Astrocyte of the cerebellum (primary cell): ENCODE data around the gene ECM2.

Experiments used
- DNase-seq: peaks from one replicate; pipeline ENCODE4 v3.0.0-alpha.2; 2011; ENCODE audit warnings: low read depth
- H3K4me3 ChIP-seq: 2 replicates; pipeline ENCODE4 v1.5.1; 2011; ENCODE audit warnings: mild to moderate bottlenecking, low read depth, low read length, moderate library complexity
- in situ Hi-C: cut with HindIII; loops from 2 replicates; pipeline ENCODE4 v1.10.0; 2017; ENCODE audit warnings: low sequenced_read_pairs
- TF ChIP-seq, protein P1 (sequence below): IDR thresholded peaks from 2 replicates; pipeline ENCODE4 v1.5.1; 2012; ENCODE audit warnings: low read length, low read depth, moderate library complexity, mild to moderate bottlenecking; ENCODE audit errors: missing control alignments

The ECM2 gene

DNA sequence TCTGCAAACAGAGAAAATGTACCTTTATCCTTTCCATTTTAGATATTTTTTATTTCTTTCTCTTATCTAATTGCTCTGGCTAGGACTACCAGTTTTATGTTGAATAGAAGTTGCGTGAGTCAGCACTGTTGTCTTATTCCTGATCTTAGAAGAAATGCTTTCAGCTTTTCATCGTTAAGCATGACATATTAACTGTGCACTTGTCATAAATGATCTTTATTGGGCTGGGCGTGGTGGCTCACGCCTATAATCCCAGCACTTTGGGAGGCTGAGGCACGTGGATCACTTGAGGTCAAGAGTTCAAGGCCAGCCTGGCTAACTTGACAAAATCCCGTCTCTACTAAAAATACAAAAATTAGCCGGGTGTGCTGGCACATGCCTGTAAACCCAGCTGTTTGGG, 8.2 kb upstream of the ECM2 start:
- TF ChIP-seq, protein P1, sequence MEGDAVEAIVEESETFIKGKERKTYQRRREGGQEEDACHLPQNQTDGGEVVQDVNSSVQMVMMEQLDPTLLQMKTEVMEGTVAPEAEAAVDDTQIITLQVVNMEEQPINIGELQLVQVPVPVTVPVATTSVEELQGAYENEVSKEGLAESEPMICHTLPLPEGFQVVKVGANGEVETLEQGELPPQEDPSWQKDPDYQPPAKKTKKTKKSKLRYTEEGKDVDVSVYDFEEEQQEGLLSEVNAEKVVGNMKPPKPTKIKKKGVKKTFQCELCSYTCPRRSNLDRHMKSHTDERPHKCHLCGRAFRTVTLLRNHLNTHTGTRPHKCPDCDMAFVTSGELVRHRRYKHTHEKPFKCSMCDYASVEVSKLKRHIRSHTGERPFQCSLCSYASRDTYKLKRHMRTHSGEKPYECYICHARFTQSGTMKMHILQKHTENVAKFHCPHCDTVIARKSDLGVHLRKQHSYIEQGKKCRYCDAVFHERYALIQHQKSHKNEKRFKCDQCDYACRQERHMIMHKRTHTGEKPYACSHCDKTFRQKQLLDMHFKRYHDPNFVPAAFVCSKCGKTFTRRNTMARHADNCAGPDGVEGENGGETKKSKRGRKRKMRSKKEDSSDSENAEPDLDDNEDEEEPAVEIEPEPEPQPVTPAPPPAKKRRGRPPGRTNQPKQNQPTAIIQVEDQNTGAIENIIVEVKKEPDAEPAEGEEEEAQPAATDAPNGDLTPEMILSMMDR = no peak
- H3K4me3 ChIP-seq = no peak overlapping the region

GRCh38 chr9:92538541-92538940, 2.8 kb upstream of the ECM2 start:
- DNase-seq = peak; percentile 57
- no peak overlapping the region for H3K4me3 ChIP-seq
- TF ChIP-seq, protein P1 = no peak
- in situ Hi-C loops = no loop called here

More for the DNA sequence above, 8.2 kb upstream of the ECM2 start:
- no peak for DNase-seq
- in situ Hi-C loops = no loop called here

GRCh38 chr9:92534674-92535073, 1.1 kb downstream of the ECM2 start:
- in situ Hi-C loops = no loop called here
- no peak for DNase-seq
- TF ChIP-seq, protein P1 = no peak
- H3K4me3 ChIP-seq = no peak overlapping the region

DNA sequence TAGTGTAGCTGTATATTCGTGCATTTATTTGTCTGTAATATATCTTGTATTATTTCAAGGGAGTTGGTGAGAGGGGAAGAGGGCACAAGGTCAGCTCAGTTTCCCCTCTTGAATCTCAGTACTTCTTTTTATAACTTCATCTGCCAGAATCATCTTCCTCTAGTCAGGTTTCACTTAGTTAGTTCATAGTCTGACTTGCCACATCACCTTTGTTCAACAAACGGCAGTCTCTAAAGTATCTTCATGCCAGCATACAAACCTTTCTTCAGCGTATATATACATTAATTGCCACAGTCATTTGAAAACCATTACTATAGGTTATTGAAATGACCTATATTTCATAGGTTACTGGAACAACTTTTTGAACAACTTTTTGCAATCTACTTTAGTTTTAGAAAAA, 1.6 kb downstream of the ECM2 start:
- TF ChIP-seq, protein P1 = no peak
- H3K4me3 ChIP-seq = no peak overlapping the region
- in situ Hi-C loops = no loop called here
- DNase-seq = no peak

GRCh38 chr9:92530893-92531292, 4.9 kb downstream of the ECM2 start:
- no peak for DNase-seq
- in situ Hi-C loops = no loop called here
- TF ChIP-seq, protein P1 = no peak
- H3K4me3 ChIP-seq = no peak overlapping the region

DNA sequence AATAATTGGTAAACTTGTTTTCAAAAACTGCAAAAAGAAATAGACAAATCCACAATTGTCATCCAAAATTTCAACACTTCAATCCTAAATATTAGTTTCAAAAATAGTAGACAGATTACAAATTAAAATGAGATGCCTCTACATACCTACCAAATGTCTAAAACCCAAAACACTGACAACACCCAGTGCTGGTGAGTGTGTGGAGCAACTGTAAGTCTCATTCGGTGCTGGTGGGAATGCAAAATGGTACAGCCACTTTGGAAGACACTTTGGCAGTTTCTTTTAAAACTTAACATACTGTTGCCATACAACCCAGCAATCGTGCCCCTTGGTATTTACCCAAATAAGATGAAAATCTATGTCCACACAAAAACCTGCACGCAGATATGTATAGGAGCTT, 6.7 kb downstream of the ECM2 start:
- no peak for DNase-seq
- no peak overlapping the region for H3K4me3 ChIP-seq
- in situ Hi-C loops = loop anchor here (5.0 kb wide), 1 partner anchor 38 kb away; no protein-coding TSS in a partner anchor
- TF ChIP-seq, protein P1 = no peak

GRCh38 chr9:92528522-92528849, 7.3 kb downstream of the ECM2 start:
- no peak overlapping the region for H3K4me3 ChIP-seq
- in situ Hi-C loops = loop anchor here (5.0 kb wide), 1 partner anchor 39 kb away; no protein-coding TSS in a partner anchor
- TF ChIP-seq, protein P1 = no peak
- DNase-seq = no peak
